Kidney (tissue), 14 donors: ENCODE measurements around the gene TLE3. TPM values are rescaled to one million over a fixed set of nuclear protein-coding genes. Genes with fewer than 3 reads are reported as not detected.
A peak's percentile ranks its signal among the peaks of the same experiment; 100 is the strongest.

Experiments
- DNase-seq, 5 donors: peaks; one replicate each; pipeline ENCODE4 v3.0.0-alpha.2; 2013 to 2020
- FAIRE-seq: peaks from 2 replicates; lab custom pipeline; 2012; peaks lifted over from hg19 to GRCh38; lab: Jason Lieb, UNC
- H3K27ac ChIP-seq, 2 donors: one replicate each; pipeline ENCODE4 v1.7.0; 2013; ENCODE audit warnings: low read depth in 2 of 2, low read length in 2 of 2, inconsistent platforms in 1 of 2
- H3K27me3 ChIP-seq: one replicate; pipeline ENCODE4 v1.7.1; 2013; ENCODE audit warnings: low read length, inconsistent platforms; ENCODE audit not compliant: control insufficient read depth, insufficient read depth
- H3K36me3 ChIP-seq, 3 donors: one replicate each; pipeline versions ENCODE4 v1.7.0 to v1.7.1; 2013; ENCODE audit warnings: low read length in 3 of 3, control low read depth in 1 of 3, inconsistent platforms in 1 of 3; ENCODE audit not compliant: insufficient read depth in 3 of 3, control insufficient read depth in 2 of 3
- H3K4me1 ChIP-seq, 3 donors: one replicate each; pipeline versions ENCODE4 v1.7.0 to v1.7.1; 2013; ENCODE audit warnings: low read length in 3 of 3, inconsistent platforms in 1 of 3, low read depth in 1 of 3; ENCODE audit not compliant: control insufficient read depth in 2 of 3, insufficient read depth in 2 of 3
- H3K4me3 ChIP-seq, 3 donors: one replicate each; pipeline versions ENCODE4 v1.7.0 to v1.8.1; 2013; ENCODE audit warnings: low read length in 3 of 3, control low read depth in 1 of 3, inconsistent platforms in 1 of 3
- H3K9ac ChIP-seq, 3 donors: one replicate each; pipeline versions ENCODE4 v1.7.0 to v1.7.1; 2013; ENCODE audit warnings: low read length in 3 of 3, control low read depth in 1 of 3, inconsistent platforms in 1 of 3
- H3K9me3 ChIP-seq, 3 donors: one replicate each; pipeline versions ENCODE4 v1.7.0 to v1.7.1; 2013; ENCODE audit warnings: low read length in 3 of 3, control low read depth in 1 of 3, inconsistent platforms in 1 of 3; ENCODE audit not compliant: control insufficient read depth in 2 of 3, insufficient read depth in 1 of 3
- intact Hi-C: fragments of 100-400 bp; cut with DNase I; formaldehyde crosslinking; loops from one replicate; pipeline ENCODE4 v1.11.1; 2022
- polyA plus RNA-seq: library from polyadenylated mRNA; stranded (reverse); fragments of 350-450 nt; fragmentation: Illumina TruSeq; extraction: RNeasy Lipid Tissue Mini Kit (QIAGEN cat#74804); gene quantifications from one replicate; pipeline ENCODE4 v1.2.3, GENCODE V29; 2014; ENCODE audit warnings: low read depth, low replicate concordance; ENCODE audit not compliant: insufficient read depth
- total RNA-seq: library from RNA; stranded (reverse); fragmentation: NEBNext Ultra II Directional; extraction: Animal tissue kit (Norgen Biotek cat#: 25700); gene quantifications from one replicate; pipeline ENCODE4 v1.2.1, GENCODE V29; 2021
- TF ChIP-seq, protein P1 (sequence below): IDR thresholded peaks from 3 replicates; pipeline ENCODE4 v1.5.1; 2012; ENCODE audit warnings: mild to moderate bottlenecking, moderate library complexity, borderline replicate concordance; ENCODE audit not compliant: insufficient read depth; ENCODE audit errors: extremely low read depth
- donor health status: control.
- donor health status: control.
- donor health status: control.
- donor health status: control.
- donor health status: control.
- donor health status: DM: yes; HTN: yes; CAD: no.
- donor health status: Normal renal cell carcinoma (clear cell type).

The TLE3 gene
- total and polyA plus RNA-seq, 2 donors from 2014 or later: 10.3 to 71.7 TPM

DNA sequence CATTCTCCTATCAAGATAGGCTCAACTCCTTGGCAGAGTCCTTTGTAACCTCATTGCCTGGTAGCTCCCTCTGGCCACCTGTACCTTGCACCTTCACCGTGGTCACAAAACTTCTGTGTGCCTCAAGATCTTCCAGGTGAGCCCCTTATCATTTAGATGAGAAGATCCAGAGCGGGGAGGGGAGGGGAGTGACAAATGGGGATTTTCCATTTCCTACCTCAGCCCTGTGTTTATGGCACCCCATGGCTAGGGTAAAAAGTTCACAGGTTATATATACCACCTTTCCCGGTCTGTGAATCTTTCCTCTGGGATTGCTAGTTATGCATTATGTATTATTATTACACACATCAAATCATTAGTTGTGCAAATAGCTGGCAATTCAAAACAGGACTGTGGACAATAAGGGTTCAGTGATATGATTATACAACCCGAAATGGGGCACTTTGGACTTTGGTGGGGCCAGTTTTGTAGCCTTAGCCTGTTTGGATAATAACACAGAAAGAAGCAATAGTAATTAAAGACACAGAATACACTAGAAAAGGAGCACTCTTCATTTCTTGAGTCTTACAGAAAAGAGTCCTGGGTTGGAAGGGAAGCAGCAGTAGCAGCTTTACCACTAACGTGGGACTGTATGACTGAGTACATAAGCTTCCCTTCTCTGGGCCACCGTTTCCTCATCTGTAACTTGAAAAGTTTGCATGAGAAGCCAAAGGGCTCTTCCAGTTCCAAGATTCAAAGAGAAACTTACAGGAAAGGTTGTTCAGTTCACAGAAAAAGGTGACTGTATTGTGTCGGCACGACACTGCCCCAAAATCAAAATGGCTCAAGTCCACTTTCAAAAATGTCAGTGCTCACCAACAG, 7.1 kb downstream of the TLE3 start:
- Histone ChIP-seq H3K27me3 (no peaks in the 10 kb centered on the region), H3K9ac (no peak overlapping the region), H3K9me3 (no peaks in the 10 kb centered on the region), H3K27ac (no peak overlapping the region), H3K4me1 (peaks cover 2 to 43% (median 39%) of the 10 kb centered on the region in 3 donors), H3K4me3 (no peak overlapping the region), H3K36me3 (peaks cover 2 to 8% (median 8%) of the 10 kb centered on the region in 3 donors)
- no peak for FAIRE-seq
- DNase-seq: no peak
- intact Hi-C loops: no loop called here
- TF ChIP-seq, protein P1, sequence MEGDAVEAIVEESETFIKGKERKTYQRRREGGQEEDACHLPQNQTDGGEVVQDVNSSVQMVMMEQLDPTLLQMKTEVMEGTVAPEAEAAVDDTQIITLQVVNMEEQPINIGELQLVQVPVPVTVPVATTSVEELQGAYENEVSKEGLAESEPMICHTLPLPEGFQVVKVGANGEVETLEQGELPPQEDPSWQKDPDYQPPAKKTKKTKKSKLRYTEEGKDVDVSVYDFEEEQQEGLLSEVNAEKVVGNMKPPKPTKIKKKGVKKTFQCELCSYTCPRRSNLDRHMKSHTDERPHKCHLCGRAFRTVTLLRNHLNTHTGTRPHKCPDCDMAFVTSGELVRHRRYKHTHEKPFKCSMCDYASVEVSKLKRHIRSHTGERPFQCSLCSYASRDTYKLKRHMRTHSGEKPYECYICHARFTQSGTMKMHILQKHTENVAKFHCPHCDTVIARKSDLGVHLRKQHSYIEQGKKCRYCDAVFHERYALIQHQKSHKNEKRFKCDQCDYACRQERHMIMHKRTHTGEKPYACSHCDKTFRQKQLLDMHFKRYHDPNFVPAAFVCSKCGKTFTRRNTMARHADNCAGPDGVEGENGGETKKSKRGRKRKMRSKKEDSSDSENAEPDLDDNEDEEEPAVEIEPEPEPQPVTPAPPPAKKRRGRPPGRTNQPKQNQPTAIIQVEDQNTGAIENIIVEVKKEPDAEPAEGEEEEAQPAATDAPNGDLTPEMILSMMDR: no peak

DNA sequence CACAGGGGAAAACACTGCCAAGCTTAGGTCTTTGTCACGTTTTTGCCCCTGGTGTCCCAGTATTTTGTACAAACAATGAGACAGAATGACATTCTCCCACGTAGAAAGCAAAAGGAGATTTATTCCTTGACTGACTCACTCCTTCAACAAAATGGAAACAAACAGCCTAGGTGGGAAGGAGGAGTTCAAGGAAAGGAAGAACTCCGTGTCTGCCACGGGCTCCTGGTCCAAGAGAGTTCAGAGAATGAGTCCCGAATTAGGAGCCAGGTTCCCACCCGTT, 8.1 kb downstream of the TLE3 start:
- no peak for FAIRE-seq
- DNase-seq: no peak
- peaks cover 2 to 15% (median 8%) of the 10 kb centered on the region in 3 donors for H3K36me3 ChIP-seq
- H3K9ac ChIP-seq: no peak overlapping the region
- no peaks in the 10 kb centered on the region for H3K9me3 ChIP-seq
- H3K27me3 ChIP-seq: no peaks in the 10 kb centered on the region
- intact Hi-C loops: no loop called here
- peaks cover 2 to 39% (median 39%) of the 10 kb centered on the region in 3 donors for H3K4me1 ChIP-seq
- no peak overlapping the region for H3K4me3 ChIP-seq
- TF ChIP-seq, protein P1: no peak
- H3K27ac ChIP-seq: no peak overlapping the region

DNA sequence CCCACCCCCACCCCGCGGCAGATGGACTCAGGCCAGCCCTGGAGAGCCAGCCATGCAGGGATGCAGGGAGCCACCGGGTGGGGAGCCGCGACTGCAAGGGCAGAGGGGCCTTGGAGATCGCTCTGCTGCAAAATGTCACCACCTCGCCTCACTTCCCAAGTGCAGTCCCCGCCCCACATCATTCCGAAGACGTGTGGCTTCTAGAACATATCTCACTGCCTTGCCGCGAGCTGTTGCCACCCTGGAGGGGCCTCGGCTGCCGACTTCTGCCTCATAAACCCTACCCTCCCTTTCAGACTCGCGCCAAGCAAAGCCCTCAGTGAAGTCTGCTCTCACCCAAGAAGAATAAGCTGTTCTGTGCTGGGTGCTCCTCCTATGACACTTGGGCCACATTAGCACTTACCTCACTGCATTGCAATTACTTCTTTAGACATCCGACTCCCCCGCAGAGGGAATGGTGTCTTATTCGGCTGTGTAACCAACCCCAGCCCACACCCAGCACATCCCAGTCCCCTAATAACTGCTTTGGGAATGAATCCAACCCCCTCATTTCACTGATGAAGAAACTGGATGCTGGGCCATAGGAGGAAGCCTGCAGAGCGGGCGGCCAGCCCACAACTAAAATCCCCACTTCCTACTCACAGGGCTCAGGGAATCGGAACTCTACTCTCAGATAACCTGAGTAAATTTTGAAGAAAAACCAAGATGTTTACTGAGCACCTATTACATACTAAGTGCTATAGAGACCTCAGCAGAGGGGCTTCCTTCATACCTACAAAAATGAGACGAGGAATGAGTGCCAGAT, 8.6 kb downstream of the TLE3 start:
- Histone ChIP-seq H3K9me3 (no peaks in the 10 kb centered on the region), H3K36me3 (peaks cover 2 to 18% (median 10%) of the 10 kb centered on the region in 3 donors), H3K4me3 (no peak overlapping the region), H3K9ac (no peak overlapping the region), H3K27ac (no peak overlapping the region), H3K4me1 (peaks cover 2 to 39% (median 38%) of the 10 kb centered on the region in 3 donors), H3K27me3 (no peaks in the 10 kb centered on the region)
- no peak for FAIRE-seq
- TF ChIP-seq, protein P1: no peak
- peak in 4 of 5 donors; percentile 60 to 84 (median 79) for DNase-seq
- intact Hi-C loops: no loop called here
